ENCODE measurements around the gene TRAPPC12. TPM values are rescaled to one million over a fixed set of nuclear protein-coding genes. Genes with fewer than 3 reads are reported as not detected.

Gene TRAPPC12
- polyA plus RNA-seq, 1 donor from 2014 or later = 76.2 TPM

- no peaks in the 10 kb centered on the region for H3K9me3 ChIP-seq (ENCODE audit: low read length)
- H3K4me2 ChIP-seq (ENCODE audit: low read length) = no peak overlapping the region
- H3K36me3 ChIP-seq (ENCODE audit: insufficient read depth, low read length) = no peaks in the 10 kb centered on the region
- H3K27ac ChIP-seq (ENCODE audit: low read length) = no peak overlapping the region
- no peaks in the 10 kb centered on the region for H3F3A ChIP-seq (ENCODE audit: insufficient read depth, low read length, poor library complexity, severe bottlenecking)
- no peaks in the 10 kb centered on the region for H3K79me2 ChIP-seq (replicated peaks; ENCODE audit: insufficient read depth, low read length)
- H3K9ac ChIP-seq (ENCODE audit: low read length) = no peak overlapping the region
- TF ChIP-seq SMC3 (conservative IDR thresholded peaks at IDR 0.05; ENCODE audit: poor library complexity) (no peak), TAF1 (IDR thresholded peaks at IDR 0.05; ENCODE audit: low read depth) (no peak), POLR2AphosphoS5 (IDR thresholded peaks at IDR 0.05) (no peak)
- no peak overlapping the region for H2AFZ ChIP-seq (ENCODE audit: low read depth, low read length)
- no peaks in the 10 kb centered on the region for H4K20me1 ChIP-seq (ENCODE audit: insufficient read depth)
- H3K9me2 ChIP-seq (ENCODE audit: insufficient read depth, low read length) = no peaks in the 10 kb centered on the region
- H3K27me3 ChIP-seq (ENCODE audit: insufficient read depth, low read depth, low read length) = no peaks in the 10 kb centered on the region
- no peak overlapping the region for H3K4me3 ChIP-seq (ENCODE audit: low read length)
These were observed 113.6 kb downstream of the TRAPPC12 start for GRCh38 chr2:3492951-3493614.

GRCh38 chr2:3493615-3494007 lies 114.1 kb downstream of the TRAPPC12 start:
- H3K36me3 ChIP-seq (ENCODE audit: insufficient read depth, low read length) = no peaks in the 10 kb centered on the region
- no peaks in the 10 kb centered on the region for H3K27me3 ChIP-seq (ENCODE audit: insufficient read depth, low read depth, low read length)
- H3F3A ChIP-seq (ENCODE audit: insufficient read depth, low read length, poor library complexity, severe bottlenecking) = no peaks in the 10 kb centered on the region
- H3K9ac ChIP-seq (ENCODE audit: low read length) = no peak overlapping the region
- H3K9me2 ChIP-seq (ENCODE audit: insufficient read depth, low read length) = no peaks in the 10 kb centered on the region
- no peaks in the 10 kb centered on the region for H3K79me2 ChIP-seq (replicated peaks; ENCODE audit: insufficient read depth, low read length)
- no peak overlapping the region for H3K4me2 ChIP-seq (ENCODE audit: low read length)
- H3K4me3 ChIP-seq (ENCODE audit: low read length) = no peak overlapping the region
- H3K9me3 ChIP-seq (ENCODE audit: low read length) = no peaks in the 10 kb centered on the region
- H2AFZ ChIP-seq (ENCODE audit: low read depth, low read length) = no peak overlapping the region
- no peak for TF ChIP-seq REST (IDR thresholded peaks at IDR 0.05; ENCODE audit: borderline replicate concordance)
- TF ChIP-seq MXI1 (conservative IDR thresholded peaks at IDR 0.05; ENCODE audit: poor library complexity, severe bottlenecking) = no peak
- TF ChIP-seq EZH2 (IDR thresholded peaks at IDR 0.05; ENCODE audit: borderline replicate concordance, insufficient read depth, low read length, poor library complexity, severe bottlenecking) = no peak
- TF ChIP-seq TAF1 (IDR thresholded peaks at IDR 0.05; ENCODE audit: low read depth) = no peak
- TF ChIP-seq RAD21 (conservative IDR thresholded peaks at IDR 0.05) = no peak
- no peak for TF ChIP-seq POLR2AphosphoS5 (IDR thresholded peaks at IDR 0.05)
- TF ChIP-seq EP300 (conservative IDR thresholded peaks at IDR 0.05; ENCODE audit: poor library complexity, severe bottlenecking) = no peak
- no peak for TF ChIP-seq CTCF (IDR thresholded peaks at IDR 0.05; ENCODE audit: poor library complexity, severe bottlenecking)
- TF ChIP-seq SMC3 (conservative IDR thresholded peaks at IDR 0.05; ENCODE audit: poor library complexity) = no peak
- no peak overlapping the region for H3K27ac ChIP-seq (ENCODE audit: low read length)
- no peaks in the 10 kb centered on the region for H4K20me1 ChIP-seq (ENCODE audit: insufficient read depth)
